Embryonic facial prominence (tissue), 1 donor: ENCODE results near the gene LDLRAD3.
A peak's percentile ranks its signal among the peaks of the same experiment; 100 is the strongest.

Experiments
- DNase-seq: peaks from one replicate; pipeline ENCODE4 v3.0.0-alpha.2; 2016; ENCODE audit errors: extremely low spot score

The LDLRAD3 gene

GRCh38 chr11:36238036-36238631 is 294.3 kb downstream of the LDLRAD3 start:
- no peak for DNase-seq

- DNase-seq = no peak
Observed at GRCh38 chr11:36238881-36239280, 295.0 kb downstream of the LDLRAD3 start.

GRCh38 chr11:36239636-36240035 is 295.8 kb downstream of the LDLRAD3 start:
- DNase-seq = no peak

- DNase-seq = no peak
Observed at GRCh38 chr11:36240173-36240572, 296.3 kb downstream of the LDLRAD3 start.

- DNase-seq = no peak
Observed at GRCh38 chr11:36240801-36241200, 296.9 kb downstream of the LDLRAD3 start.

GRCh38 chr11:36241497-36241896 is 297.6 kb downstream of the LDLRAD3 start:
- no peak for DNase-seq

GRCh38 chr11:36243641-36244040 is 299.8 kb downstream of the LDLRAD3 start:
- DNase-seq = no peak

GRCh38 chr11:36247493-36247892 is 303.6 kb downstream of the LDLRAD3 start:
- DNase-seq = no peak

- DNase-seq = no peak
Observed at GRCh38 chr11:36248436-36248835, 304.6 kb downstream of the LDLRAD3 start.

- DNase-seq = no peak
Observed at GRCh38 chr11:36249246-36249645, 305.4 kb downstream of the LDLRAD3 start.

GRCh38 chr11:36251823-36252222 is 308.0 kb downstream of the LDLRAD3 start:
- DNase-seq = no peak

GRCh38 chr11:36253238-36253637 is 309.4 kb downstream of the LDLRAD3 start:
- peak; percentile 13 for DNase-seq

GRCh38 chr11:36254713-36255112 is 310.9 kb downstream of the LDLRAD3 start:
- no peak for DNase-seq

GRCh38 chr11:36257351-36257750 is 313.5 kb downstream of the LDLRAD3 start:
- DNase-seq = no peak

GRCh38 chr11:36258730-36259360 is 315.0 kb downstream of the LDLRAD3 start:
- DNase-seq = peak; percentile 9

GRCh38 chr11:36261094-36261493 is 317.2 kb downstream of the LDLRAD3 start:
- DNase-seq = no peak

GRCh38 chr11:36264011-36264972 is 320.4 kb downstream of the LDLRAD3 start:
- no peak for DNase-seq

GRCh38 chr11:36264973-36265344 is 321.1 kb downstream of the LDLRAD3 start:
- no peak for DNase-seq

GRCh38 chr11:36265793-36266628 is 322.1 kb downstream of the LDLRAD3 start:
- DNase-seq = no peak

- no peak for DNase-seq
Observed at GRCh38 chr11:36266767-36267166, 322.9 kb downstream of the LDLRAD3 start.

- no peak for DNase-seq
Observed at GRCh38 chr11:36268337-36268985, 324.6 kb downstream of the LDLRAD3 start.
